NAMALWA (cell line): ENCODE measurements around the gene SLC23A3.

Source experiments
- DNase-seq: peaks from one replicate; pipeline ENCODE4 v3.0.0-alpha.2; 2015; ENCODE audit warnings: low spot score

SLC23A3 gene

GRCh38 chr2:219169930-219170654 lies at the start of gene SLC23A3:
Gene SLC23A3, minus strand, starts transcription at chr2:219170029. Its CDS starts 45 bp downstream, at chr2:219169984.
- no peak for DNase-seq

- DNase-seq, result peak; percentile 90
Measured at GRCh38 chr2:219218732-219219701, 49.2 kb upstream of the SLC23A3 start, which contains the start of gene ABCB6. Gene ABCB6, minus strand, starts transcription at chr2:219218958. Its CDS starts 285 bp downstream, at chr2:219218673.

GRCh38 chr2:219218217-219218731 lies 48.4 kb upstream of the SLC23A3 start:
- DNase-seq, result no peak

GRCh38 chr2:219216535-219216915 lies 46.7 kb upstream of the SLC23A3 start:
- DNase-seq, result no peak

GRCh38 chr2:219215871-219216534 lies 46.2 kb upstream of the SLC23A3 start:
- DNase-seq, result no peak

- DNase-seq, result no peak
Measured at GRCh38 chr2:219214786-219215185, 45.0 kb upstream of the SLC23A3 start.

GRCh38 chr2:219214141-219214540 lies 44.3 kb upstream of the SLC23A3 start:
- DNase-seq, result no peak

- no peak for DNase-seq
Measured at GRCh38 chr2:219213486-219214071, 43.8 kb upstream of the SLC23A3 start.

- no peak for DNase-seq
Measured at GRCh38 chr2:219213026-219213415, 43.2 kb upstream of the SLC23A3 start.

- no peak for DNase-seq
Measured at GRCh38 chr2:219210886-219211362, 41.1 kb upstream of the SLC23A3 start.

- DNase-seq, result no peak
Measured at GRCh38 chr2:219210196-219210885, 40.5 kb upstream of the SLC23A3 start.

- no peak for DNase-seq
Measured at GRCh38 chr2:219209236-219210195, 39.7 kb upstream of the SLC23A3 start.

- DNase-seq, result no peak
Measured at GRCh38 chr2:219207884-219208740, 38.3 kb upstream of the SLC23A3 start.

GRCh38 chr2:219207134-219207883 lies 37.5 kb upstream of the SLC23A3 start:
- no peak for DNase-seq

- DNase-seq, result peak; percentile 96
Measured at GRCh38 chr2:219206328-219207133, 36.7 kb upstream of the SLC23A3 start, which contains the start of gene ZFAND2B. Gene ZFAND2B, plus strand, starts transcription at chr2:219206782. Its CDS starts 206 bp downstream, at chr2:219206988.

- no peak for DNase-seq
Measured at GRCh38 chr2:219205981-219206327, 36.1 kb upstream of the SLC23A3 start.

- DNase-seq, result no peak
Measured at GRCh38 chr2:219205165-219205538, 35.3 kb upstream of the SLC23A3 start.
